ENCODE data around the gene PSMA5. TPM values are rescaled to one million over a fixed set of nuclear protein-coding genes. Genes with fewer than 3 reads are reported as not detected.

The PSMA5 gene
- total and polyA plus RNA-seq, 2 experiments from 2014 or later: 64.4 to 90.1 TPM

DNA sequence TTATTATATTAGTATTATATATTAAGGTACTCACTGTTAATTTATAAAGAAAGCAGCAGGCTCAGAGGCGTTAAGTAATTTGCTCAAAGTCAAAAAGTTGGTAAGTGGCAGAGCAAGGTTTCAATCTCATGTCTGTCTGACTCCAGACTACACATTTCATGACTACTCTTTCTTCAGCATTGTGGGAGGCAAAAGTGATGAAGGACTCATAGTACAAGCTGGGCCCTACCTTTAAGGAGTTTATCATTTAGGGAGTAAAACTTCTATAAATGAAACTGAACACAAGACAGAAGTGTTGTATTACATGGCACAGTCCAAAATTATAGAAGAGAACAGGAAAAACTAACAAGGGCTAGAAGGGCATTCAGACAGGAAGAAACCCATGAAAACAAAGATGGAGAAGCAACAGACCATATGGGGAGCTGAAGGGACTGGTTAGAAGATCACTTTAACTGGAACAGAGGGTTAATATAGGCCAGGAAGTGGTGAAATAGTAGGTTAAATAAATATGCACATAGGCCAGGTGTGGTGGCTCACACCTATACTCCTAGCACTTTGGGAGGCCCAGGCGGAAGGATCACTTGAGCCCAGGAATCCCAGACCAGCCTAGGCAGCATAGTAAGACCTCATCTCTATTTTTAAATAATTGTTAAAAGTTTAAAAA is 40.1 kb downstream of the PSMA5 start:
- peaks cover 6% of the 10 kb centered on the region for H4K20me1 ChIP-seq (ENCODE audit: insufficient read depth, poor library complexity, severe bottlenecking)
- no peak for DNase-seq (ENCODE audit: low spot score)
- no peaks in the 10 kb centered on the region for H3K27me3 ChIP-seq
- peaks cover 99% of the 10 kb centered on the region for H3K79me2 ChIP-seq
- H2AFZ ChIP-seq: no peak overlapping the region
- H3K27ac ChIP-seq: no peak overlapping the region
- H3K4me3 ChIP-seq: no peak overlapping the region
- no peaks in the 10 kb centered on the region for H3K36me3 ChIP-seq (replicated peaks; ENCODE audit: insufficient read depth, low read depth)
- H3K4me2 ChIP-seq: no peak overlapping the region
- no peaks in the 10 kb centered on the region for H3K4me1 ChIP-seq (ENCODE audit: insufficient read depth)
- no peaks in the 10 kb centered on the region for H3K9me2 ChIP-seq (replicated peaks; ENCODE audit: insufficient read depth)
- TF ChIP-seq EZH2 (IDR thresholded peaks at IDR 0.05; ENCODE audit: borderline replicate concordance): no peak
- TF ChIP-seq EZH2phosphoT487 (IDR thresholded peaks at IDR 0.05; ENCODE audit: low read depth, severe bottlenecking, unreplicated experiment): no peak
- TF ChIP-seq, protein P1, sequence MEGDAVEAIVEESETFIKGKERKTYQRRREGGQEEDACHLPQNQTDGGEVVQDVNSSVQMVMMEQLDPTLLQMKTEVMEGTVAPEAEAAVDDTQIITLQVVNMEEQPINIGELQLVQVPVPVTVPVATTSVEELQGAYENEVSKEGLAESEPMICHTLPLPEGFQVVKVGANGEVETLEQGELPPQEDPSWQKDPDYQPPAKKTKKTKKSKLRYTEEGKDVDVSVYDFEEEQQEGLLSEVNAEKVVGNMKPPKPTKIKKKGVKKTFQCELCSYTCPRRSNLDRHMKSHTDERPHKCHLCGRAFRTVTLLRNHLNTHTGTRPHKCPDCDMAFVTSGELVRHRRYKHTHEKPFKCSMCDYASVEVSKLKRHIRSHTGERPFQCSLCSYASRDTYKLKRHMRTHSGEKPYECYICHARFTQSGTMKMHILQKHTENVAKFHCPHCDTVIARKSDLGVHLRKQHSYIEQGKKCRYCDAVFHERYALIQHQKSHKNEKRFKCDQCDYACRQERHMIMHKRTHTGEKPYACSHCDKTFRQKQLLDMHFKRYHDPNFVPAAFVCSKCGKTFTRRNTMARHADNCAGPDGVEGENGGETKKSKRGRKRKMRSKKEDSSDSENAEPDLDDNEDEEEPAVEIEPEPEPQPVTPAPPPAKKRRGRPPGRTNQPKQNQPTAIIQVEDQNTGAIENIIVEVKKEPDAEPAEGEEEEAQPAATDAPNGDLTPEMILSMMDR (IDR thresholded peaks at IDR 0.05; ENCODE audit: poor library complexity): no peak
- 94% methylated on average over 2 of the region's 2 CpGs for WGBS (ENCODE audit: low lambda C conversion rate, missing lambda C conversion rate)
- H3K9me3 ChIP-seq (ENCODE audit: low read depth): no peaks in the 10 kb centered on the region

DNA sequence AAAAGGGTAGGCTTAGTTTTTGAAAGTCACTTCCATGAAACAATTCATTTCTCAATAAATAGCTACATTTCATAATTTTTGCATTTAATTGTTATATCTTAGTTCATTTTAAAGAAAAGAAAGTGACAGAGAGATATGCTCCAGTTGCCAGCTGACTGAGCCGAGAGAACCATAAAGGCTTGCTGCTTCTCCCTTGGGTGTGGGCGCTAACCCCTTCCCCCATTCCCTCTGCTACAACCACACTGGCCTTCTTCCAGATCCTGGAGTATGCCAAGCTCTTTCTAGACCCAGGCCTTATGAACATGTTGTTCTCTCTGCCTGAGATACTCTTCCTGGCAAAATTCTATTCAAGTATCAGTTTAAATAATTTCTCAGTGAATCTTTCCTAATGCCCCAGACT is 40.8 kb downstream of the PSMA5 start:
- WGBS (ENCODE audit: low lambda C conversion rate, missing lambda C conversion rate): 98% methylated on average over 2 of the region's 2 CpGs
- Histone ChIP-seq H3K79me2 (peaks cover 99% of the 10 kb centered on the region), H3K36me3 (replicated peaks; ENCODE audit: insufficient read depth, low read depth) (no peaks in the 10 kb centered on the region), H3K9me3 (ENCODE audit: low read depth) (no peaks in the 10 kb centered on the region), H3K4me1 (ENCODE audit: insufficient read depth) (no peaks in the 10 kb centered on the region), H3K27me3 (no peaks in the 10 kb centered on the region), H4K20me1 (ENCODE audit: insufficient read depth, poor library complexity, severe bottlenecking) (peaks cover 6% of the 10 kb centered on the region), H2AFZ (no peak overlapping the region), H3K27ac (no peak overlapping the region), H3K4me2 (no peak overlapping the region), H3K4me3 (no peak overlapping the region), H3K9me2 (replicated peaks; ENCODE audit: insufficient read depth) (no peaks in the 10 kb centered on the region)
- TF ChIP-seq, protein P1 (IDR thresholded peaks at IDR 0.05; ENCODE audit: poor library complexity): no peak
- no peak for TF ChIP-seq EZH2 (IDR thresholded peaks at IDR 0.05; ENCODE audit: borderline replicate concordance)
- TF ChIP-seq EZH2phosphoT487 (IDR thresholded peaks at IDR 0.05; ENCODE audit: low read depth, severe bottlenecking, unreplicated experiment): no peak
- DNase-seq (ENCODE audit: low spot score): no peak

DNA sequence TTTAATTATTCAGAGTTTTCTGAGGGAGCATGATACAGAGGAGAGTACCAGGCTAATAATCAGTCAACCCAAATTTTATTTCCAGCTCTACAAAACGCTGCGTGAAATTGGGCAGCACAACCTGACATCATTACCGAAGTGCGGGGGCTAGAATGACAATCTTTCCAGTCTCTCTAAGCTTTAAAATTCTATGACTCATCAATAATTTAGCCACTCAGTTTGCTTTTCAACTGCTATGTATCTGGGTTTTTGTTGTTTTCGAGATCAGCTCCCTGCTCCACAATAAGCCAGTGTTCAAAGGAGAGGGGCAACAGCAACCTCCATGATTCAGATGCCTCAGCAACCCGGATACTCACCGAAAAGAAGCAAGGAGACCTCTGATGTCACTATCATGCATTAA is 42.4 kb downstream of the PSMA5 start:
- TF ChIP-seq, protein P1 (IDR thresholded peaks at IDR 0.05; ENCODE audit: poor library complexity): no peak
- no peak for TF ChIP-seq EZH2phosphoT487 (IDR thresholded peaks at IDR 0.05; ENCODE audit: low read depth, severe bottlenecking, unreplicated experiment)
- TF ChIP-seq EZH2 (IDR thresholded peaks at IDR 0.05; ENCODE audit: borderline replicate concordance): no peak
- Histone ChIP-seq H3K27me3 (no peaks in the 10 kb centered on the region), H3K9me3 (ENCODE audit: low read depth) (no peaks in the 10 kb centered on the region), H3K4me2 (no peak overlapping the region), H3K27ac (no peak overlapping the region), H3K4me3 (no peak overlapping the region), H3K4me1 (ENCODE audit: insufficient read depth) (peaks cover 6% of the 10 kb centered on the region), H3K79me2 (peaks cover 99% of the 10 kb centered on the region), H3K9me2 (replicated peaks; ENCODE audit: insufficient read depth) (no peaks in the 10 kb centered on the region), H4K20me1 (ENCODE audit: insufficient read depth, poor library complexity, severe bottlenecking) (peaks cover 6% of the 10 kb centered on the region), H2AFZ (no peak overlapping the region), H3K36me3 (replicated peaks; ENCODE audit: insufficient read depth, low read depth) (no peaks in the 10 kb centered on the region)
- WGBS (ENCODE audit: low lambda C conversion rate, missing lambda C conversion rate): 94% methylated on average over 7 of the region's 7 CpGs
- no peak for DNase-seq (ENCODE audit: low spot score)
